NCI-H524 treated with DMSO at 0.1 percent for 48 hours (cell line): ENCODE measurements around the gene MMP2.

ENCODE experiments used
- DNase-seq: peaks from one replicate; lab custom pipeline; 2025; lab: John Stamatoyannopoulos, UW

Gene MMP2

GRCh38 chr16:55478827-55479429 lies at the start of gene MMP2:
MMP2 (plus strand) TSS chr16:55479198; CDS start chr16:55479480, 282 bp downstream.
- DNase-seq: no peak

- no peak for DNase-seq
Measured at GRCh38 chr16:55433030-55433429, 46.0 kb upstream of the MMP2 start.

GRCh38 chr16:55433535-55433934 lies 45.5 kb upstream of the MMP2 start:
- no peak for DNase-seq

GRCh38 chr16:55434000-55434399 lies 45.0 kb upstream of the MMP2 start:
- DNase-seq: no peak

- no peak for DNase-seq
Measured at GRCh38 chr16:55435387-55435786, 43.6 kb upstream of the MMP2 start.

- no peak for DNase-seq
Measured at GRCh38 chr16:55436587-55436986, 42.4 kb upstream of the MMP2 start.

- no peak for DNase-seq
Measured at GRCh38 chr16:55437625-55438024, 41.4 kb upstream of the MMP2 start.

GRCh38 chr16:55438281-55438680 lies 40.7 kb upstream of the MMP2 start:
- no peak for DNase-seq

- DNase-seq: no peak
Measured at GRCh38 chr16:55439101-55439690, 39.8 kb upstream of the MMP2 start.

- DNase-seq: peak; percentile 52
Measured at GRCh38 chr16:55443434-55444346, 35.3 kb upstream of the MMP2 start.

- DNase-seq: no peak
Measured at GRCh38 chr16:55444754-55445485, 34.1 kb upstream of the MMP2 start.

GRCh38 chr16:55447231-55447630 lies 31.8 kb upstream of the MMP2 start:
- no peak for DNase-seq

- no peak for DNase-seq
Measured at GRCh38 chr16:55452996-55453395, 26.0 kb upstream of the MMP2 start.

- no peak for DNase-seq
Measured at GRCh38 chr16:55453909-55454308, 25.1 kb upstream of the MMP2 start.

GRCh38 chr16:55454861-55455260 lies 24.1 kb upstream of the MMP2 start:
- no peak for DNase-seq

GRCh38 chr16:55462241-55462640 lies 16.8 kb upstream of the MMP2 start:
- no peak for DNase-seq

- DNase-seq: no peak
Measured at GRCh38 chr16:55464375-55464774, 14.6 kb upstream of the MMP2 start.

- DNase-seq: no peak
Measured at GRCh38 chr16:55465077-55465896, 13.7 kb upstream of the MMP2 start.

GRCh38 chr16:55466209-55466608 lies 12.8 kb upstream of the MMP2 start:
- no peak for DNase-seq

- no peak for DNase-seq
Measured at GRCh38 chr16:55467898-55468297, 11.1 kb upstream of the MMP2 start.

GRCh38 chr16:55468352-55468990 lies 10.5 kb upstream of the MMP2 start:
- no peak for DNase-seq
